Activated CD4-positive, alpha-beta T cell treated with anti-CD3 and anti-CD28 coated beads, Interleukin-10, Interleukin-2, amounts not matched to agents 100 ng/mL and 50 ng/mL, durations not matched to agents 16 hours and 8 hours (primary cell): ENCODE measurements around the gene THRAP3.

Source experiments
- DNase-seq: peaks from one replicate; pipeline ENCODE4 v3.0.0-alpha.2; 2020

The THRAP3 gene

DNA sequence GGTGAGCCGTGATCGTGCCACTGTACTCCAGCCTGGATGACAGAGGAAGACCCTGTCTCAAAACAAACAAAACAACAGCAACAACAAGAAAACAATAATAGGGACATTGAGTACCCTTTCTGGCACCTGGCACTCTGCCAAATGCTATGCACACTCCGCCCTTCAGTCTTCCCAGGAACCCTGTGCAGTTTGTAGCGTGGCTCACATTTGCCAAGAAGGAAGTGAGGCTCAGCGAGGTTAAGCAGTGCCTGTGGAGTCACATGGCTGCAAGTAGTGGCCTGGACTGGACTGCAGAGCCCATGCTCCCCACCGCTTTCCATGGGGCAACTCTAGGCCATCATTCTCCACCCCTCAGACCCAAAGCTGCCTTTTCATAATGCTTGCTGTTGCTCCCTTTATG is 104.5 kb downstream of the THRAP3 start:
- DNase-seq = no peak

- DNase-seq = no peak
Observed at GRCh38 chr1:36329817-36330216, 105.6 kb downstream of the THRAP3 start.

GRCh38 chr1:36330940-36331339 is 106.7 kb downstream of the THRAP3 start:
- DNase-seq = no peak

GRCh38 chr1:36337830-36338229 is 113.6 kb downstream of the THRAP3 start:
- DNase-seq = no peak

DNA sequence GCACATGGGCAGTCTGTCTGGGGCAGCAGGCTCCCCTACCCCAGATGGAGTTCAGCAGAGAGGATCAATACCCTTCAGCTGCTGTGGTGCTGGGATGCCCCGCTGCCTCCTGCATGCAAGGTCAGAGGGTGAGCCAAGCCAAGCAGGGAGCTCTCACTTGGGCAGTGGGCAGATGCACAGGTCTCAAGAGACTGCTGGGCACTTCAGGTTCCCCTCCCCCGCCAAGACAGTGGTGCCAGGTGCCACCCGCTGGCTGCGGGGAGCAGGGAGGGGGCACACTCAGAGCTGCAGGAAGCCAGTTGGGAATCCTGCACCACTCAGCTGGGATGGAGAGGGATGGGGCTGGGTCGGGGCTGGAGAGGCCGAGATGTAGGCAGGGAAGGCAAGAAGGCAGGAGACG is 115.0 kb downstream of the THRAP3 start:
- DNase-seq = no peak

- no peak for DNase-seq
Observed at GRCh38 chr1:36339615-36340014, 115.4 kb downstream of the THRAP3 start.

GRCh38 chr1:36341626-36342320 is 117.5 kb downstream of the THRAP3 start:
- DNase-seq = no peak

- DNase-seq = peak; percentile 54
Observed at GRCh38 chr1:36342426-36343185, 118.4 kb downstream of the THRAP3 start.

- DNase-seq = no peak
Observed at GRCh38 chr1:36343651-36344394, 119.6 kb downstream of the THRAP3 start.

- DNase-seq = no peak
Observed at GRCh38 chr1:36344395-36344680, 120.1 kb downstream of the THRAP3 start.

GRCh38 chr1:36345353-36345752 is 121.1 kb downstream of the THRAP3 start:
- DNase-seq = no peak

DNA sequence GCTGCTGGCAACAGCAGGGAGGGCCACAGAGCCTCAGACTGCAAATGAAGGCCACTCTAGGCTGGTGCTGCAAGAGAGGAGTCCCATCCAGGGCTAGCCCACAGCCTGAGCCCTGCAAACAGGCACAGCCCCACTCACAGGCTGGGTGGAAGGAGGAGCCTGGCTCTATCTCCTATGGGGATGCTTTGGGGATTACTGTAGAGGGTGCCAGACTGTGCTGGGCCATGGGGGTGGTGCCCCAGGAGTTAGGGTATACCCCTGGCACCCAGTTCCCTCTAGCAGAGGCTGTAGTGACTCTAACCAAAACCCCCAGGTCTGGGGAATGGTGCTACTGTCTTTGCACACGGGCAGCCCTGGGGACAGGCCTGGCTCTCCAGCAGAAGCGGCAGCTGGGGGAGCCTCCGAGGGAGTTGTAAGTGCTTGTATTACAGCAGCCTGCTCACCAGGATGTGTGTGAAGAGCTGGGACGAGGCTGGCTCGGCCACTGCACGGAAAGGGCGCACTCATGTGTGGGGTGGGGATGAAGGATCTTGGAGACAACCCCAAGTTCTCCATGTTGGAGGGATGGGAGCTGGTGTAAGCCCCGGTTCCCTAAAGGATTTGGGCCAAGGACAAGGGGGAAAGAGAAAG is 122.6 kb downstream of the THRAP3 start:
- DNase-seq = no peak

GRCh38 chr1:36349241-36349671 is 125.0 kb downstream of the THRAP3 start:
- DNase-seq = peak; percentile 44

- no peak for DNase-seq
Observed at GRCh38 chr1:36349839-36350238, 125.6 kb downstream of the THRAP3 start.

DNA sequence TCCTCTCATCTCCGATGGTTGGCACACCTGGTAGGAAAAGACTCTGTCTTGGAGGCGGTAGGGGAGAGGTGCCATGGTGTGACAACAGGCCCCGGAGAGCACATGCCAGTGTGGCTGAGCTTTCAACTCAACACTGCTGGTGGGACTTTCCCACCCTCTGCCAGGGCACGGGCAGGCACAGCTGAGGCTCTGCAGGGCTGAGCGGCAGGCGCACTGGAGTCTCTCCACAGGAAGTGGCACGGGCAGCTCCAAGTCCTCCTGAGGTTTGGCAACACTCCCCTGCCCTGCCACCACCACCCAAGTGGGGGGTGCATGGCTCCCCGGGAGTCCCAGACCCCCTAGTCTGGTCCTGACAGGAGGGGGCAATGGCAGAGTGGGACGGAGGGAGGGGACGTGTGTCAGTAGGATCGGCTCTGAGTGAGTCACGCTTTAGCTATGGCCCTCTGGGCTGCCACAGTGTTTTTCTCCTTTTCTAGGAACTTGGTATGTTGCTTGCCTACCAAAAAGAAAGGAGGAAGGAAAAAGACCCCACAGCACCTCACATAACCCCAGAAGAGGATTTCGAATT is 126.5 kb downstream of the THRAP3 start:
- peak; percentile 73 for DNase-seq

DNA sequence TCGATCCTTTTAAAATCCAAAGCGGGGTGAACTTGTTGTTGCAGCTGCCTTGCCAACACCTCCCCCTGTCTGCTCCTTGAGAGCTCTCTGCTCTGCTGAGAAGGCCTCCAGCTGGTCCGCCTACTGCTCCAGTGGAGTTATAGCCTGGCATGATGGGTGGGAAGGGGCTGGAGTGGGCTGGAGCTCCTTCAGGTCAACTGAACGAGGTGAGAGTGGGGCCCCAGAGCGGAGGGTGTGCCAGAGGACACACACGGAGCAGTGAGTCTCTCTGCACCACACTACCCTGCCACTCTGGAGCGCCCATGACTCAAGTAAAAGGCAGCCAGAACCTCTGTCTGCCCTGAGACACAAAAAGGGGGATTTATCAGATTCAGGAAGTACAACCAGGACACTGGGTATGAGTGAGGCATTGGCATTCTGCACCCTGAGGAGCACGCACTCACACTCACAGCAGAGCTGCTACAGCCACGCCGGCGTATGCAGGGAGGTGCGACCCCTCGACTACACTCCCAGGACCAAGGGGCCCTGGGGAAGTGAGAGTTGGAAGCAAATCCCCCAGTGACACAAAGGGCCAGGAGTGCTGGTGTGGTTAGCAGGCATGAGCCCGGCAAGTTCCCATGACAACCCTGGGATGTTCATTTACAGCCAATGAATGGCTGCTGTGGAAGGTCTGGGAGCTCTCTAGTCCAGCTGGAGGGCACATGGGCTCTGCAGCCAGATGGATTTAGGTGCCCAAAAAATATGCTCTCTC is 127.2 kb downstream of the THRAP3 start:
- no peak for DNase-seq

- no peak for DNase-seq
Observed at GRCh38 chr1:36352125-36352909, 128.1 kb downstream of the THRAP3 start.

- DNase-seq = no peak
Observed at GRCh38 chr1:36352910-36353878, 129.0 kb downstream of the THRAP3 start.

DNA sequence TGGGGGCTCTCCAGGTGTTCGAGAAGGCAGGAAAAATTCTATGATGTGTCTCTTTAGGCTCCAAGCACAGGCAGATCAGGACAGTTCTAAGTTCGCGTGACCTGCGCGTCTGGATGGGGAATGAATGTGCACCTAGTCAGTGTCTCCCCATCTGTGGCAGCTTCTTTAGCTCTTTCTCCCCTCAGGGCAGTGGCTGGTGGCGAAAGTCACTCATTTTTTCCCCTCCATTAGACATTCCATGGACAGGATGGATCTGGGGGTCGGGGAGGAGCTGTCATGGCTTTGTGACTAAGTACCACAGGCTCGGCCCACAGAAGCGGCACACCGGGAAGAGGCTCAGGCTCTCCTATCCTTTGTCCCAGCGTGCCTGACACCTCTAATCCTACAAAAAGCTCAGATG is 130.2 kb downstream of the THRAP3 start:
- no peak for DNase-seq
